ENCODE data around the gene ECSIT.
A peak's percentile ranks its signal among the peaks of the same experiment; 100 is the strongest.

ECSIT gene

DNA sequence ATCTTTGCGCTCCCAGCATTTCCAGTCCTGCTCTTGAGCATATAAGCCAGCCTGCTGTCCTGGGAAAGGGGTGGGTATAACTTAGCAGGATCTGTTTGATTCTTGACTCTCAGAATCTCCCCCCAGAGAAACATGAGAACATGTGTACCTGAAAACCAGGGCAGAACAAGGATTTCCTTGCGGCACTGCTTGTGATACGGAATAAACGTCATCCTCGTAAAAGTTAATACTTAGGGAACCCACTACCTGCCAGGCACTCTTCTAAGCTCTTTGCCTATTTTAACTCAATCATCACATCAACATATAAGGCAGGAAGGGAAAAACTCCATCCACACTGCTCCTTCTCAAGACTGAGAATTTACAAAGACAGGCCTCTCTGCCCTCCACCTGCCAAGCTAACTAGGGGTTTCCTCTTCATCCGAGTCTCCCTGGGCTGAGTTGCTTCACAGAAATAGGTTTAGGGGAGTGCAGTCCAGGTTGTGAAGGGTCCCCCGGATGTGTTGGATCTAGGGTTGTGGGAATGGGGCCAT lies 24.4 kb downstream of the ECSIT start:
- Histone ChIP-seq H3K79me1 (ENCODE audit: low read length) (peaks cover 4% of the 10 kb centered on the region), H3K27ac (ENCODE audit: low read depth, low read length) (peak overlapping the region; percentile 1)
- WGBS (ENCODE audit: extremely low coverage, insufficient coverage, insufficient read length), result no CpG with 5 or more reads among the region's 7 CpGs

DNA sequence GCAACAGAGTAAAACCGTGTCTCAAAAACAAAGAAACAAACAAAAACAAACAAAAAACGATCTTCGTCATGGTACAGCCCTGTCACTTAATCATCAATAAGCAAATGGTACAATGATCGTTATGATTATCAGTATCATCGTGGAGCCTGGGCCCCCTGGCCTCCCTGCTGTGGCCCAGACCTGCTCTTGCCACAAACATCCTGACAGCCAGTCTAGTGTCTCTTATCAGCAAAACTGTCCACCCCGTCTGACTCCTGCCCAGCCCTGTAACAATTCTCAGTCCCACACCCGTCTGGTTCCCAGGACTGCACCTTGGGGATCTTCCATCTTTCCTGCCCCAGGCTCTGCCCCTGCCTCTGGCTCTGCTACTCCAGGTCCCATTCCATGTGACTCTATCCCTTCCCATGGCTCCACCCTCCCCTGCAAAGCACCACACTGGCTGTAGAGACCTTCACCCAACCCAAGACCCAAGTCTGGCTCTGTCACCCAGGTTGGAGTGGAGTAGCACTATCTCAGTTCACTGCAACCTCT lies 29.0 kb downstream of the ECSIT start:
- H3K4me1 ChIP-seq (ENCODE audit: control insufficient read depth in 1 of 2, insufficient read depth in 2 of 2, low read length in 2 of 2), result peaks cover 5 to 17% of the 10 kb centered on the region in 2 experiments
- H3K9ac ChIP-seq (ENCODE audit: low read length), result no peak overlapping the region
- H4K91ac ChIP-seq (ENCODE audit: low read depth, low read length), result no peak overlapping the region
- H2BK5ac ChIP-seq (ENCODE audit: low read depth, low read length, poor library complexity), result no peak overlapping the region
- no peaks in the 10 kb centered on the region for H3K27me3 ChIP-seq (ENCODE audit: insufficient read depth, low read length)
- H2BK12ac ChIP-seq (ENCODE audit: low read length), result no peak overlapping the region
- no CpG with 5 or more reads among the region's 7 CpGs for WGBS (ENCODE audit: extremely low coverage, insufficient coverage, insufficient read length)
- DNase-seq, result no peak
- peaks cover 9 to 11% of the 10 kb centered on the region in 2 experiments for H3K36me3 ChIP-seq (ENCODE audit: control insufficient read depth in 1 of 2, insufficient read depth in 2 of 2, low read length in 2 of 2)
- H3K9me3 ChIP-seq (ENCODE audit: insufficient read depth, low read depth, low read length), result peaks cover 6% of the 10 kb centered on the region
- H3K79me2 ChIP-seq (ENCODE audit: control insufficient read depth, insufficient read depth, low read length, poor library complexity), result no peaks in the 10 kb centered on the region
- no peak overlapping the region for H2BK120ac ChIP-seq (ENCODE audit: insufficient read depth, low read length, poor library complexity)
- no peak overlapping the region for H4K12ac ChIP-seq (ENCODE audit: low read depth, low read length)
- no peak overlapping the region for H3K14ac ChIP-seq (ENCODE audit: low read length)
- H3K4me3 ChIP-seq (ENCODE audit: low read depth, low read length), result no peak overlapping the region
- no peak overlapping the region for H2AK5ac ChIP-seq (ENCODE audit: low read length)
- no peak overlapping the region for H4K8ac ChIP-seq (ENCODE audit: low read depth, low read length)
- no peak overlapping the region for H3K4me2 ChIP-seq (ENCODE audit: low read length)
- no peak overlapping the region for H3K27ac ChIP-seq (ENCODE audit: low read depth, low read length)
- no peak overlapping the region for H3K23ac ChIP-seq (ENCODE audit: low read length)
- H3K18ac ChIP-seq (ENCODE audit: low read length), result no peak overlapping the region
- no peak overlapping the region for H2AFZ ChIP-seq (ENCODE audit: insufficient read depth, low read length, poor library complexity)
- H3K4ac ChIP-seq (ENCODE audit: low read depth, low read length), result no peak overlapping the region
- H3K79me1 ChIP-seq (ENCODE audit: low read length), result no peaks in the 10 kb centered on the region

More for the DNA sequence above, 24.4 kb downstream of the ECSIT start:
- no peak overlapping the region for H2BK120ac ChIP-seq (ENCODE audit: insufficient read depth, low read length, poor library complexity)
- no peak overlapping the region for H3K9ac ChIP-seq (ENCODE audit: low read length)
- no peaks in the 10 kb centered on the region for H3K27me3 ChIP-seq (ENCODE audit: insufficient read depth, low read length)
- no peak overlapping the region for H3K14ac ChIP-seq (ENCODE audit: low read length)
- peak overlapping the region; percentile 55 for H3K4me3 ChIP-seq (ENCODE audit: low read depth, low read length)
- H2AFZ ChIP-seq (ENCODE audit: insufficient read depth, low read length, poor library complexity), result peak overlapping the region; percentile 64
- H2AK5ac ChIP-seq (ENCODE audit: low read length), result no peak overlapping the region
- no peak overlapping the region for H4K12ac ChIP-seq (ENCODE audit: low read depth, low read length)
- H3K4ac ChIP-seq (ENCODE audit: low read depth, low read length), result no peak overlapping the region
- H3K18ac ChIP-seq (ENCODE audit: low read length), result peak overlapping the region; percentile 8
- H4K8ac ChIP-seq (ENCODE audit: low read depth, low read length), result peak overlapping the region; percentile 27
- H3K79me2 ChIP-seq (ENCODE audit: control insufficient read depth, insufficient read depth, low read length, poor library complexity), result peaks cover 4% of the 10 kb centered on the region
- H3K4me1 ChIP-seq (ENCODE audit: control insufficient read depth in 1 of 2, insufficient read depth in 2 of 2, low read length in 2 of 2), result peaks cover 24 to 30% of the 10 kb centered on the region in 2 experiments
- peak in 1 of 2 donors; percentile 0 for DNase-seq
- H3K4me2 ChIP-seq (ENCODE audit: low read length), result peak overlapping the region; percentile 61
- H2BK12ac ChIP-seq (ENCODE audit: low read length), result no peak overlapping the region
- H4K91ac ChIP-seq (ENCODE audit: low read depth, low read length), result peak overlapping the region; percentile 11
- H3K36me3 ChIP-seq (ENCODE audit: control insufficient read depth in 1 of 2, insufficient read depth in 2 of 2, low read length in 2 of 2), result peaks cover 0 to 2% of the 10 kb centered on the region in 2 experiments
- no peak overlapping the region for H2BK5ac ChIP-seq (ENCODE audit: low read depth, low read length, poor library complexity)
- H3K9me3 ChIP-seq (ENCODE audit: insufficient read depth, low read depth, low read length), result no peaks in the 10 kb centered on the region
- H3K23ac ChIP-seq (ENCODE audit: low read length), result no peak overlapping the region

DNA sequence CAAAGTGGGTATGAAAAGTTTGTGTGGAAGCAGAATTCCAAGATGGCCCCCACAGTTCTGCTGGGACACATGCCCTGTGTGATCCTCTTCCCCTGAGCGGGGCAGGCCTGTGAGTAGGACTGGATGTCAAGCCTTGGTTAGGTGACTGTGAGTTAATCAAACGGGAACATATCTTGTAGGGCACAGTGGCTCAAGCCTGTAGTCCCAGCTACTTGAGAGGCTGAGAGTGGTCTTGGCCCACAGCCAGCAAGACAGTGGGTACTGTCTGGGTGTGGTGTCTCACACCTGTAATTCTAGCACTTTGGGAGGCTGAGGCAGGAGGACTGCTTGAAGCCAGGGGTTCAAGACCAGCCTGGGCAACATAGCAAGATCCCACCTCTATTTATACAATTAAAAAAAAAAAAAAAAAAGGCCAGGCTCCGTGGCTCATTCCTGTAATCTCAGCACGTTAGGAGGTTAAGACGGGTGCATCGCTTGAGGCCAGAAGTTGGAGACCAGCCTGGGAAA lies 29.7 kb downstream of the ECSIT start:
- peaks cover 5 to 12% of the 10 kb centered on the region in 2 experiments for H3K4me1 ChIP-seq (ENCODE audit: control insufficient read depth in 1 of 2, insufficient read depth in 2 of 2, low read length in 2 of 2)
- no peaks in the 10 kb centered on the region for H3K79me2 ChIP-seq (ENCODE audit: control insufficient read depth, insufficient read depth, low read length, poor library complexity)
- H3K4me2 ChIP-seq (ENCODE audit: low read length), result no peak overlapping the region
- H4K12ac ChIP-seq (ENCODE audit: low read depth, low read length), result no peak overlapping the region
- no peak overlapping the region for H2BK12ac ChIP-seq (ENCODE audit: low read length)
- no peak overlapping the region for H3K27ac ChIP-seq (ENCODE audit: low read depth, low read length)
- no peak overlapping the region for H2BK5ac ChIP-seq (ENCODE audit: low read depth, low read length, poor library complexity)
- DNase-seq, result no peak
- H3K14ac ChIP-seq (ENCODE audit: low read length), result no peak overlapping the region
- no peak overlapping the region for H4K91ac ChIP-seq (ENCODE audit: low read depth, low read length)
- H3K36me3 ChIP-seq (ENCODE audit: control insufficient read depth in 1 of 2, insufficient read depth in 2 of 2, low read length in 2 of 2), result peaks cover 13 to 14% of the 10 kb centered on the region in 2 experiments
- no peak overlapping the region for H2AK5ac ChIP-seq (ENCODE audit: low read length)
- H3K4ac ChIP-seq (ENCODE audit: low read depth, low read length), result no peak overlapping the region
- no peak overlapping the region for H3K23ac ChIP-seq (ENCODE audit: low read length)
- no peak overlapping the region for H4K8ac ChIP-seq (ENCODE audit: low read depth, low read length)
- H3K9me3 ChIP-seq (ENCODE audit: insufficient read depth, low read depth, low read length), result peaks cover 6% of the 10 kb centered on the region
- H3K18ac ChIP-seq (ENCODE audit: low read length), result no peak overlapping the region
- H3K4me3 ChIP-seq (ENCODE audit: low read depth, low read length), result no peak overlapping the region
- no peaks in the 10 kb centered on the region for H3K27me3 ChIP-seq (ENCODE audit: insufficient read depth, low read length)
- no peak overlapping the region for H2AFZ ChIP-seq (ENCODE audit: insufficient read depth, low read length, poor library complexity)
- no CpG with 5 or more reads among the region's 6 CpGs for WGBS (ENCODE audit: extremely low coverage, insufficient coverage, insufficient read length)
- H2BK120ac ChIP-seq (ENCODE audit: insufficient read depth, low read length, poor library complexity), result no peak overlapping the region
- H3K79me1 ChIP-seq (ENCODE audit: low read length), result no peaks in the 10 kb centered on the region
- H3K9ac ChIP-seq (ENCODE audit: low read length), result no peak overlapping the region

DNA sequence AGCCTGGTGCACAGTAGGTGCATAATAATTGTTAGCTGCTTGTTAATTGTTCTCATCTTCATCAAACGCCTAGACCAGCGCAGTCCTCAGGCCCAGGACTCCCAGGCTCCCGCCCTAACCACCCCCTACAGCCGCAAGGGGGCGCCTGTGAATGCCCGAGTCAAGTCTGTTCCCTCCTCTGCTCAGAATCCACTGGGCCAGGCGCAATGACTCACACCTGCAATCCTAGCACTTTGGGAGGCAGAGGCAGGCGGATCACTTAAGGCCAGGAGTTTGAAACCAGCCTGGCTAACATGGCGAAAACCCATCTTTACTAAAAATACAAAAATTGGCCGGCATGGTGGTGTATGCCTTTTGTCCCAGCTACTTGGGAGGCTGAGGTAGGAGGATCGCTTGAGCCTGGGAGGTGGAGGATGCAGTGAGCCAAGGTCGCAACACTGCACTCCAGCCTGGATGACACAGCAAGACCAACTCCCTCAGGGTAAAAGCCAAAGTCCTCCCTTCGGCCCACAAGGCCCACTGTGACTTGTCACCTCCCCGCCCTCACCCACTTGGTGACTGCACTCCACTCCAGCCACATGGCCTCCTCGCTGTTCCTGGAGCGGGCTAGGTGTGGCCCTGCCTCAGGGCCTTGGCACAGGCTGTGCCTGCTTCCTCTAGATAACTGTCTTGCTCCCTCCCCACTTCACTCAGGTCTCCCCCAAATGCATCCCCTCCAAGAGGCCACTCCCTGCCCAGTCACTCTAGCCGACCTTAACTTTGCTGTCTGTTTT lies 32.4 kb downstream of the ECSIT start:
- Histone ChIP-seq H3K18ac (ENCODE audit: low read length) (no peak overlapping the region), H3K79me1 (ENCODE audit: low read length) (no peaks in the 10 kb centered on the region), H3K27me3 (ENCODE audit: insufficient read depth, low read length) (no peaks in the 10 kb centered on the region), H2AFZ (ENCODE audit: insufficient read depth, low read length, poor library complexity) (no peak overlapping the region), H2BK5ac (ENCODE audit: low read depth, low read length, poor library complexity) (no peak overlapping the region), H3K4ac (ENCODE audit: low read depth, low read length) (no peak overlapping the region), H3K14ac (ENCODE audit: low read length) (no peak overlapping the region), H3K23ac (ENCODE audit: low read length) (no peak overlapping the region), H3K36me3 (ENCODE audit: control insufficient read depth in 1 of 2, insufficient read depth in 2 of 2, low read length in 2 of 2) (peaks cover 13 to 14% of the 10 kb centered on the region in 2 experiments), H3K79me2 (ENCODE audit: control insufficient read depth, insufficient read depth, low read length, poor library complexity) (no peaks in the 10 kb centered on the region), H4K91ac (ENCODE audit: low read depth, low read length) (no peak overlapping the region), H2AK5ac (ENCODE audit: low read length) (no peak overlapping the region), H2BK12ac (ENCODE audit: low read length) (no peak overlapping the region), H3K4me3 (ENCODE audit: low read depth, low read length) (no peak overlapping the region), H3K4me2 (ENCODE audit: low read length) (no peak overlapping the region), H4K8ac (ENCODE audit: low read depth, low read length) (no peak overlapping the region), H3K27ac (ENCODE audit: low read depth, low read length) (no peak overlapping the region), H3K4me1 (ENCODE audit: control insufficient read depth in 1 of 2, insufficient read depth in 2 of 2, low read length in 2 of 2) (peaks cover 5 to 12% of the 10 kb centered on the region in 2 experiments), H3K9me3 (ENCODE audit: insufficient read depth, low read depth, low read length) (peaks cover 6% of the 10 kb centered on the region), H4K12ac (ENCODE audit: low read depth, low read length) (no peak overlapping the region), H3K9ac (ENCODE audit: low read length) (no peak overlapping the region), H2BK120ac (ENCODE audit: insufficient read depth, low read length, poor library complexity) (no peak overlapping the region)
- WGBS (ENCODE audit: extremely low coverage, insufficient coverage, insufficient read length), result no CpG with 5 or more reads among the region's 17 CpGs
- DNase-seq, result peak; percentile 85 to 95

Measured in trophoblast cell (in vitro differentiated cells and primary cell).